Esophagus muscularis mucosa (tissue), 4 donors: Measurements from ENCODE around the gene C1orf159. TPM values are rescaled to one million over a fixed set of nuclear protein-coding genes. Genes with fewer than 3 reads are reported as not detected.
"Not testable (repeated sequence)": the region's sequence is repeated elsewhere in the genome, so short reads cannot be mapped to it uniquely, and the experiment has no call there.

Source experiments
- DNase-seq: peaks from one replicate; pipeline ENCODE4 v3.0.0-alpha.2; 2017; ENCODE audit errors: extremely low spot score
- H3K27ac ChIP-seq, 4 donors: fragments of 200-600 bp; sonication (generic); replicated peaks in 1 of 4; 1 replicate in 3 of 4; 2 replicates in 1 of 4; pipeline ENCODE4 v1.5.1; 2016 to 2019; ENCODE audit warnings: mild to moderate bottlenecking in 1 of 4
- H3K27me3 ChIP-seq, 4 donors: fragments of 200-600 bp; sonication (generic); one replicate each; pipeline versions ENCODE4 v1.5.1 to v1.6.0; 2016 to 2019
- H3K36me3 ChIP-seq, 4 donors: fragments of 200-600 bp; sonication (generic); one replicate each; pipeline ENCODE4 v1.5.1; 2016 to 2019
- H3K4me1 ChIP-seq, 4 donors: fragments of 200-600 bp; sonication (generic); one replicate each; pipeline ENCODE4 v1.5.1; 2016 to 2019
- H3K4me3 ChIP-seq, 4 donors: fragments of 200-600 bp; sonication (generic); 1 replicate in 2 of 4; 2 replicates in 2 of 4; pipeline ENCODE4 v1.5.1; 2016 to 2019; ENCODE audit warnings: mild to moderate bottlenecking in 4 of 4, moderate library complexity in 1 of 4
- H3K9me3 ChIP-seq, 4 donors: fragments of 200-600 bp; sonication (generic); 1 replicate in 3 of 4; 2 replicates in 1 of 4; pipeline ENCODE4 v1.5.1; 2016 to 2019
- CTCF ChIP-seq, 3 experiments: fragments of 200-600 bp in 2 of 3; fragments of 450-650 bp in 1 of 3; sonication (generic) in 2 of 3; IDR thresholded peaks; one replicate each; pipeline ENCODE4 v1.5.1; 2017 to 2019; ENCODE audit warnings: antibody characterized with exemption in 3 of 3, mild to moderate bottlenecking in 2 of 3, moderate library complexity in 1 of 3
- EP300 ChIP-seq: sonication (generic); formaldehyde crosslinking; IDR thresholded peaks from one replicate; pipeline ENCODE4 v1.6.1; 2017; ENCODE audit warnings: antibody characterized with exemption
- POLR2A ChIP-seq: fragments of 450-650 bp; IDR thresholded peaks from one replicate; pipeline ENCODE4 v1.6.1; 2017; ENCODE audit warnings: antibody characterized with exemption, moderate library complexity, mild to moderate bottlenecking, low read depth
- POLR2AphosphoS5 ChIP-seq, 2 donors: sonication (generic); formaldehyde crosslinking; IDR thresholded peaks; one replicate each; pipeline ENCODE4 v1.6.1; 2017; ENCODE audit warnings: antibody characterized with exemption in 2 of 2
- WGBS: methylation state at CpG from one replicate; pipeline ENCODE4 v1.1.5; 2018; 5-methylcytosine and 5-hydroxymethylcytosine counted together
- intact Hi-C: fragments of 100-400 bp; cut with DNase I; formaldehyde crosslinking; loops from one replicate; pipeline ENCODE4 v1.15.1; 2023
- total RNA-seq, 4 donors: library from RNA; depleted of rRNA; stranded (reverse); fragments of >200 nt; gene quantifications; one replicate each; pipeline versions ENCODE4 v1.1.0 to v1.2.1, GENCODE V29; 2016

Gene C1orf159
- total RNA-seq, 4 donors from 2014 or later: 4.2 to 11.9 (median 8.5) TPM

DNA sequence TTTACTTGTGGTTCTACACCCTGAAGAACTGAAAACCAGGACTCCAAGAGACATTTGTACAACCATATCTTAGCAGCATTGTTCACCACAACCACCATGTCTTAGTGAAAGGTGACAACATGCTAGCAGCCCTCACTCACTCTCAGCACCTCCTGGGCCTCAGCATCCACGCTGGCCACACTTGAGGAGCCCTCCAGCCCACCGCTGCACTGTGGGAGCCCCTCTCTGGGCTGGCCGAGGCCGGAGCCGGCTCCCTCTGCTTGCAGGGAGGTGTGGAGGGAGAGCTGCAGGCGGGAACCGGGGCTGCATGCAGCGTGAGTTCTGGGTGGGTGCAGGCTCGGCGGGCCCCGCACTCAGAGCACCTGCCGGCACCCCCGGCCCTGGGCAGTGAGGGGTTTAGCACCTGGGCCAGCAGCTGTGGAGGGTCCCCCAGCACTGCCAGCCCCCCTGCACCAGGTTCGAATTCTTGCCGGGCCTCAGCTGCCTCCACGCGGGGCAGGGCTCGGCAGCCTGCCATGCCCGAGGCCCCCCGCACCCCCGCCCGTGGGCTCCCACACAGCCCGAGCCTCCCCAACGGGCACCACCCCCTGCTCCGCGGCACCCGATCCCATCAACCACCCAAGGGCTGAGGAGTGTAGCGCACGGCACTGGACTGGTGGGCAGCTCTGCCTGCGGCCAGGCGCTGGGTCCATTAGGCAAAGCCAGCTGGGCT, 9.2 kb downstream of the C1orf159 start:
- 95% methylated on average over 8 of the region's 31 CpGs for WGBS
- TF ChIP-seq EP300 (no peak), POLR2A (no peak), POLR2AphosphoS5 (IDR thresholded peaks at IDR 0.05) (no peak), CTCF (IDR thresholded peaks at IDR 0.05) (no peak)
- H3K4me3 ChIP-seq: no peak overlapping the region
- no peaks in the 10 kb centered on the region for H3K9me3 ChIP-seq
- no peaks in the 10 kb centered on the region for H3K4me1 ChIP-seq
- DNase-seq: no peak
- peaks cover 0 to 7% (median 0%) of the 10 kb centered on the region in 4 donors for H3K36me3 ChIP-seq
- no peak overlapping the region for H3K27ac ChIP-seq
- intact Hi-C loops: no loop called here
- H3K27me3 ChIP-seq: no peaks in the 10 kb centered on the region

DNA sequence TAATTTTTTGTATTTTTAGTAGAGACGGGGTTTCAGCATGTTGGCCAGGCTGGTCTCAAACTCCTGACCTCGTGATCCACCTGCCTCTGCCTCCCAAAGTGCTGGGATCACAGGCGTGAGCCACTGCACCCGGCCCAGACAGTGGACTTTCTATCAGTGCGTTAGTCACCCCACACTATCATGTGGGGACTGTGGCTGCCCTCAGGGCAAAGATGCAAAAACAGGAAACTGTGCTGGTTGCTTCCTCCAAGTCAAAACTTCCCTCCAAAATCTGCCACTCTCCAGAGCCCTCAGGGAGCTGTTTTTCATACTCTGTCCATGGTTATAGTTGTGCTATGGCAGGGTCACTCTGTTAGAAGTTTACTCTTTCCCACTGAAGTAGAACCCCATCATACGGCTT, 11.7 kb downstream of the C1orf159 start:
- DNase-seq, H3K27ac ChIP-seq, H3K9me3 ChIP-seq, H3K4me3 ChIP-seq, H3K4me1 ChIP-seq, H3K27me3 ChIP-seq, intact Hi-C loops, H3K36me3 ChIP-seq: not testable (repeated sequence)
- 64% methylated on average over 6 of the region's 6 CpGs for WGBS

DNA sequence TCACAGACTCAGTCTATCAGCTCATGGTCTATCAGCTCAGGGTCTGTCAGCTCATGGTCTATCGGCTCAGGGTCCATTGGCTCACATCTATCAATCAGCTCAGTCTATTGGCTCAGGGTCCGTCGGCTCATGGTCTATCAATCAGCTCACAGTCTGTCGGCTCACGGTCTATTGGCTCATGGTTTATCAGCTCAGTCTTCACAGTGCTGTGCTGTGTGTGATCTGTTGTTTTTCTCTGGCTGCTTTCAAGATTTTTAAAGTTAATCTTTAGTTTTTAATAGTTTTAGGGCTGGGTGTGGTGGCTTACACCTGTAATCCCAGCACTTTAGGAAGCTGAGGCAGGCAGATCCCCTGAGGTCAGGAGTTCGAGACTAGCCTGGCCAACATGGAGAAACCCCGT, 14.4 kb downstream of the C1orf159 start:
- Histone ChIP-seq H3K4me3 (no peak overlapping the region), H3K27ac (no peak overlapping the region), H3K4me1 (no peaks in the 10 kb centered on the region), H3K9me3 (no peaks in the 10 kb centered on the region), H3K36me3 (peaks cover 0 to 4% (median 0%) of the 10 kb centered on the region in 4 donors), H3K27me3 (no peaks in the 10 kb centered on the region)
- no peak for DNase-seq
- TF ChIP-seq POLR2A: no peak
- no peak for TF ChIP-seq EP300
- no peak for TF ChIP-seq CTCF (IDR thresholded peaks at IDR 0.05)
- no peak for TF ChIP-seq POLR2AphosphoS5 (IDR thresholded peaks at IDR 0.05)
- intact Hi-C loops: no loop called here
- 92% methylated on average over 7 of the region's 7 CpGs for WGBS

DNA sequence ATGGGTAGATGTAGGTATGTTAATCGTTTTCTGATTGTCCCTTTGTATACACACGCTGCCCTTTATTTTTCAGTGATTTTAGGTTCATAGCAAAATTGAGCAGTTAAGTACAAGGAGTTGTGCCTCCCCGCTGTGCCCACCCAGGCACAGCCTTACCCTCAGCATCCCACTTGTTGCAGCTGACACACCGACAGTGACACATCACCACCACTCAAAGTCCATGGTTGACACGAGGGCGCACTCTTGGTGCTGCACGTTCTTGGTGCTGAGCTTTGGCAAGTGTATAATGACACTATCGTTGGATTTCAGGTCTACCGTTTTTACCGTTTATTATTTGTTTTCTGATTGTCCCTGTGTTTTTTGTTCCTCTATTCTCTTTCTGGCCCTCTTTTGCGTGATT, 15.6 kb downstream of the C1orf159 start:
- DNase-seq: no peak
- Histone ChIP-seq H3K9me3 (no peaks in the 10 kb centered on the region), H3K27ac (no peak overlapping the region), H3K4me1 (no peaks in the 10 kb centered on the region), H3K4me3 (no peak overlapping the region), H3K36me3 (peaks cover 0 to 4% (median 0%) of the 10 kb centered on the region in 4 donors), H3K27me3 (no peaks in the 10 kb centered on the region)
- WGBS: 93% methylated on average over 11 of the region's 11 CpGs
- intact Hi-C loops: no loop called here
- TF ChIP-seq EP300: no peak
- TF ChIP-seq POLR2A: no peak
- TF ChIP-seq CTCF (IDR thresholded peaks at IDR 0.05): no peak
- no peak for TF ChIP-seq POLR2AphosphoS5 (IDR thresholded peaks at IDR 0.05)

GRCh38 chr1:1099506-1100183, 16.2 kb downstream of the C1orf159 start:
- intact Hi-C loops: no loop called here
- no peak for DNase-seq

More at GRCh38 chr1:1099506-1100183, 16.2 kb downstream of the C1orf159 start:
- Histone ChIP-seq H3K4me3 (no peak overlapping the region), H3K27ac (no peak overlapping the region), H3K36me3 (peaks cover 0 to 4% (median 0%) of the 10 kb centered on the region in 4 donors), H3K4me1 (no peaks in the 10 kb centered on the region), H3K27me3 (no peaks in the 10 kb centered on the region), H3K9me3 (no peaks in the 10 kb centered on the region)
- no peak for TF ChIP-seq POLR2A
- no peak for TF ChIP-seq POLR2AphosphoS5 (IDR thresholded peaks at IDR 0.05)
- TF ChIP-seq EP300: no peak
- TF ChIP-seq CTCF (IDR thresholded peaks at IDR 0.05): no peak
- WGBS: 80% methylated on average over 4 of the region's 4 CpGs
